HG03460 (cell line): ENCODE measurements around the gene DLGAP3.

ENCODE experiments used
- ATAC-seq: cut with Tn5 transposase; IDR thresholded peaks from one replicate; pipeline ENCODE4 v1.9.1; 2021; ENCODE audit not compliant: unreplicated experiment

DLGAP3 gene

DNA sequence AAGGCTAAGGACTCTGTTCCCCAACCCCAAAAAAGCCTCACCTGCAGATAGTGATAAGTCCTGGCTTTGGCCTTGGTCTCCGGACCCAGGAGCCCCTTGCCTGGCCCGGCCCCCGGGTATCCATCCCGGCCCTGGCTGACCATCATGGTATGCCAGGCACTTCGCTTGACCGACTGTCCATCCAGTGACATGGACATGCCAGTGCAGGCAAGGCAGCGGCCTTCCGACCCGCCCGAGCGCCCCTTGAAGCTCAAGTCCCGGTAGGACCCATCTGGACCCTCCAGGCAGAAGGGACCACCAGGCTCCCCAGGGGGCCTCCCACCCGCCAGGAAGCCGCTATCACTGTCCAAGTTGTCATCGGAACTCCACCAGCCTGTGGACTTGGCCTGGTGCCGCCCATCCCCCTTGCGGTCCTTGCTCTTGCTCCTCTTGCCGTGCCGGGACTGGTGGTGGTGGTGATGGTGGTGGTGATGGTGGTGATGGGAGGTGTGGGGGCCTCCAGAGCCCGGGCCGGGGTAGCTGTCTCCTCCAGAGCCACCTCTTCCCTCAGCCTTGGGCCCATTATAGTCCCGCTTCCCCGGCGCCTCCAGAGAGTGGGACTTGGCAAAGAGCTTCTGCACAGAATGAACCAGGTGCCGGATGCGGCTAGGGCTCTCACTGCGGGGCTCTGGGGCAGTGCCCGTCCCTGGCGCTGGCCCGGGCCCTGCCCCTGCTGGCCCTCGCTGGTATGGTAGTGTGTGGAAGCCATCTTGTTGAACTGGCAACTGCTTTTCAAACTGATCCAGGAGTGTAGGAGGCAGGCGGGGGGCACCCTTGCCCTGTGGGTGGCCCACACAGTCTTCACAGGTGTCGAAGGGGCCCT is 25.0 kb downstream of the DLGAP3 start:
- no peak for ATAC-seq

GRCh38 chr1:34901919-34902318 is 27.5 kb downstream of the DLGAP3 start:
- ATAC-seq, result no peak

GRCh38 chr1:34900775-34901502 is 28.5 kb downstream of the DLGAP3 start:
- no peak for ATAC-seq

GRCh38 chr1:34899906-34900305 is 29.5 kb downstream of the DLGAP3 start:
- no peak for ATAC-seq

DNA sequence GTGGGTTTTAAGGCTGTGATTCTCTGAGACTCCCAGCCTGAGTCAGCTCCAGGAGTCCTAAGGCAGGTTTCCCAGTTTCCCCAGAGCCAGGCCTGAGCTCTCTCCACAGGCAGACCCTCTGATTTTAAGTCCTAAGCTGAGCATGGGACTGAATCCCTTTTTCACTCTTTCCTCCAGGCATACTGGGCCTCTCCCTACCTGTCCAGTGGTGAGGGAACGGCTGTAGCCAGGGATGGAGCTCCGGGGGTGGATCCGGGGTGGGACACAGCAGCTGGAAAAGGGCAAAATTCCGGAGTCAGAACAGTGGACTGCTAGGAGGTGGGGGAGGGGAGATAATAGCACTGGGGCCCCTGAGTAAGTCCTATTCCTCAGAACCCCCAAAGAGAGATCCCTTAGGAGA is 30.0 kb downstream of the DLGAP3 start:
- no peak for ATAC-seq

- ATAC-seq, result no peak
Measured at GRCh38 chr1:34898330-34898761, 31.1 kb downstream of the DLGAP3 start.

GRCh38 chr1:34896612-34897011 is 32.8 kb downstream of the DLGAP3 start:
- no peak for ATAC-seq

GRCh38 chr1:34889705-34890104 is 39.7 kb downstream of the DLGAP3 start:
- ATAC-seq, result no peak

- no peak for ATAC-seq
Measured at GRCh38 chr1:34887593-34887992, 41.9 kb downstream of the DLGAP3 start.

- ATAC-seq, result no peak
Measured at GRCh38 chr1:34885405-34886247, 43.8 kb downstream of the DLGAP3 start.

DNA sequence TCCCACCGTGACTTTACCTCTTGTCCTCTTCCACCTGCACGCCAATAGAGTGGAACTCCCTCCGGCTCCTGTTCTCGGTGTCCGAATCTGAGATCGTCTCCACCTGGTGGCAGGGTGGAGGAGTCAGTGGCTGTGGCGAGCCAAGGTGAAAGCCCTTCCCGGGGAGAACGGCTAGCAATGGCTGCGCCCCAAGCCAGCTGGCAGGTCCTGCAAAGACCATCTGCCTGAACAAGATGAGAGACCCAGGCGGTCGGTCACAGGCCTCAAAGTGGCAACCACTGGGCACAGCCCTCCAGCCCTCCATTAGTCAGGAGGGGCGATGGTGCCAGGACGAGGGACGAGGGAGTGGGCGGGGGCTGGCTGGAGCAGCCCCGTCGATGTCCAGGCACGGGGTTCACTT is 44.5 kb downstream of the DLGAP3 start:
- no peak for ATAC-seq

- ATAC-seq, result no peak
Measured at GRCh38 chr1:34884536-34884935, 44.9 kb downstream of the DLGAP3 start.

GRCh38 chr1:34879230-34879629 is 50.2 kb downstream of the DLGAP3 start:
- ATAC-seq, result no peak

DNA sequence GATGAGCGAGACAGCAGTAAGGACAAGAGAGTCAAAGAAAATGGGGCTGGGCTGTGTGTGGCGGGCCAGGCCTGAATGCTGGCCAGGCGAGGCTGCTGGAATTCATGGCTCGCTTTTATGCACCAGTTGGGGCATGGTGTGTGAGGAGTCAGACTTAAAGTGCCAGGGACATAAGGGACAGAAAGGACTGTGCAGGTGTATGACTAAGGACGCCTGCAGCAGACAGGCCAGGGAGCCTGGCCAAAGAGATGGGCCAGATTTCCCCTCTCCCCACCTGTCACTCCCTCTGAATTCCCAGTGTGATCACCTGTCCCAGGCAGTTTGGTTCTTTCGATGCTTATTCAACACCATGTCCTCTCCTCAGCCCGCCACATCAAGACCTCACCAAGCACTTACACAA is 53.0 kb downstream of the DLGAP3 start:
- ATAC-seq, result no peak

DNA sequence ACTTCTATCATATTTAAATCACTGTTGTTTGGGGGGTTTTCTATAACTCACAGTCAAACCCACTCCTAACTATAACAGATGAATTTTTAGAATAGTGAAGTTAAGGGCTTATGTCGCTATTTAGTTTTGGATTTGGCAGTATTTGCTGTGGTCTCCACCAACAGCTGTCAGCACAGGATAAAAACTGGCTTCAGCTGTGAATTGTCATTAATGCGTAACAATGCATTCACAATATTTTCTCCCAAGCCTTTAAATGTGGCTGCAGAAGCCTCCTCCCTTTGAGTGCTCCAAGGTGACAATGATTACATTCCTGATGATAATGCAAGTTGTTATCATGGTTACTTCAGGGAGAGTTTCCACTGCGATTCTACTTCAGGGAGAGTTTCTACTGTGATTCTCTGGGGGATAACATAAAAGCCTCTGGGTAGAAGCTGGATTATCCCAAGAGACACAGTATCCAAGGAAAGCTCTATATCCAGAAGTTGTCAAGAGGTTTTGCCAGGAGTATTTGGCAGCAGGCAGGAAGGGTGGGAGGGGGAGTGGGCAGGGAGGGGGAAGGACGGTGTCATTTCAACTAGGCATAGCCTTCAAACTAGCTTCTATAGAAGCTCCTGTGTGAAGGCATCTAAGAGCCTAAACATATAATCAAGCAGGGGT is 55.0 kb downstream of the DLGAP3 start:
- ATAC-seq, result no peak

DNA sequence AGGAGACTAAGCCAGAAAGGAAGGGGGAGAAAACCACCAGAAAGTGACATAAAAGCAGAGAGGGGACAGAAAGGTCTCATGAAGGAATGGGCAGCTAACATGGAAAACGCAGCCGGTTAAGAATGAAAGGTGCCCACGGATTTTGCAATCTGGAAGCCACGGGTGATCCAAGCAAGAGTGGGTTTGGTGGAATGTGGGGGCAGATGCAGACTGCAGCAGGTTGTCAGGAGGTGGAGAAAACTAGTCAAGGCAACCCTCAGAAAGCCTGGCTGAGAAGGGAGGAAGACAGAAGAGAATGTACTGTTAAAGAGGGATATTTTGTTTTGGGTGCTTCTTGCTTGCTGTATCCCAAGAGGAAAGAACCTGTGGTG is 57.3 kb downstream of the DLGAP3 start:
- ATAC-seq, result no peak

DNA sequence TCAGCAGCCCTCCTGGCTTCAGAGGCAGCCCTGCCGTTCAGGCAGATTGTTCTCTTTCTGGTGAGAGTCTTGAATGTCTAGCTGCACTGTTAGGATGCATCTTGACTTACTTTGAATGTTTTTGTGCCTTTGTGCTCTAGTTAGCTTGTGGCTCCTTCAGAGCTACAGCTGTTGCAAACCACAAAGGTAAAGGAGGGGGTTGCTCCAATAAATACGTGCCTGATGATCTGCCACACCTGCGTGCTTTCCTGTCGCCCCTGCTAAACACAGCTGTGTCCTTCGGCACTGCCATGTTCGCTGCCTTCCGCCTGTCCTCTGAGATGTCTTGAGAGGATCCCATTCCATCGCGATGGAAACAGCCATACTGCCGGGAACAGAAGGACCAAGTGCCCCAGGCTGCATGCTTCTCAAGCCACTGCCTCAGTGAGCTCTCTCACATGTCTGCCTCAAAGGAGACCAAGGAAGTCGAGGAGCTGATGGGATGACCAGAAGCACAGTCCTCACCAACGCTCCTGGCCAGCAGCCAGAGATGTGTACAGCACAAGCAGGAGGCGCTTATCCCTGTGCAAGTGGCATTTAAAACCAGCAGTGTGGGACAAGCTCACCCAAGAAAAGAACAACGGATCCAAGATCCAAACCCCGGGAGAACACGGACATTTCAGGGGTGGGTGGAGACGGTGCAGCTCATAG is 57.9 kb downstream of the DLGAP3 start:
- ATAC-seq, result no peak

- ATAC-seq, result no peak
Measured at GRCh38 chr1:34870395-34870794, 59.1 kb downstream of the DLGAP3 start.

DNA sequence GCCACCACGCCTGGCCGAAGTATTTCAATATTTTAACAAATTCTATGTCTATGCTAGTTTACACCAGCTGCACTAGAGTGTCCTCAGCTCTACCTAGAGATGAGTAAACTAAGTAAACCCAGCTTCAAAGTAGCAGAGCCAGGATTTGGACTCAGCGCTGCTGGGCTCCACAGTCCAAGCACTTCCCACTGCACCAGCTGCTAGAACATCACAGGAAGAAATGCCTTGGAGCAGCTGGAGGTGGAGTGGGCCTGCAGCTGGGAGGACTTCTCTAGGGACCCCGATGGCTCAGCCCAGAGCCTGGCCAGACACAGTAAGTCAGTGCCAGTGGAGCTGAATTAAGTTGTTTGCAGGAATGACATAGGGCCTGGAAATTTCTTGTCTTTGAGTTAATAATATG is 59.7 kb downstream of the DLGAP3 start:
- no peak for ATAC-seq
